GM10266 (cell line): ENCODE results near the gene ACYP2.
"Not testable (repeated sequence)": the region's sequence is repeated elsewhere in the genome, so short reads cannot be mapped to it uniquely, and the experiment has no call there.

Experiments used
- DNase-seq: peaks from one replicate; pipeline ENCODE4 v3.0.0; 2012; ENCODE audit errors: extremely low spot score
- CTCF ChIP-seq: IDR thresholded peaks from 2 replicates; pipeline ENCODE4 v1.5.1; 2012; ENCODE audit warnings: mild to moderate bottlenecking, low read depth; ENCODE audit not compliant: control insufficient read depth, insufficient read depth; ENCODE audit errors: missing control alignments

Gene ACYP2

GRCh38 chr2:54259413-54260240, 144.2 kb downstream of the ACYP2 start:
- DNase-seq, result no peak
- TF ChIP-seq CTCF, result no peak

GRCh38 chr2:54260241-54260595, 144.8 kb downstream of the ACYP2 start:
- TF ChIP-seq CTCF, result no peak
- no peak for DNase-seq

- DNase-seq, result no peak
- no peak for TF ChIP-seq CTCF
These were observed 146.1 kb downstream of the ACYP2 start for GRCh38 chr2:54261537-54261936.

GRCh38 chr2:54262015-54262765, 146.8 kb downstream of the ACYP2 start:
- no peak for DNase-seq
- TF ChIP-seq CTCF, result no peak

GRCh38 chr2:54265081-54265480, 149.7 kb downstream of the ACYP2 start:
- not testable (repeated sequence) for DNase-seq

GRCh38 chr2:54267577-54267976, 152.2 kb downstream of the ACYP2 start:
- no peak for DNase-seq
- TF ChIP-seq CTCF, result no peak

- DNase-seq, result no peak
- TF ChIP-seq CTCF, result no peak
These were observed 155.8 kb downstream of the ACYP2 start for GRCh38 chr2:54271189-54271588.
